Measurements from ENCODE around the gene FBXO31. TPM values are rescaled to one million over a fixed set of nuclear protein-coding genes. Genes with fewer than 3 reads are reported as not detected.

FBXO31 gene
- total and polyA plus RNA-seq, 2 donors (not counting 1 experiment from before 2014, with no cell fraction given), result 17.8 to 32.9 TPM

DNA sequence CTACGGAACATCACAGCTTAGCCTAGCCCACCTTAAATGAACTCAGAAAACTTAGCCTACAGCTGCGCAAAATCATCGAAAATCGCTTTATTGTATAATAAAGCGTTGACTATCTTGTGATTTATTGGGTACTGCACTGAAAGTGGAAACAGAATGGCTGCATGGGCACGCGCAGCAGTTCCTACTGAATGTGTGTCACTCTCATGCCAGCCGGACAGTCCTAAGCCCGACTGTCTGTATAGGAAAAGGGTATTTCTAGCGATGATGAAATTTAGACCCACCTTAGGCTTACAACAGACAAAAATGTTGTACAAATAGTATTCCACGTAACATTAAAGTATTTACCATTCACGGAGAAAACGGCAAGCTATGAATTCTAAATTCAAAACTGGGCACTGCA lies 9.3 kb downstream of the FBXO31 start:
- Mint-ChIP-seq H3K4me1 (peaks cover 15% of the 10 kb centered on the region), H3K27ac (no peak overlapping the region), H3K4me3 (no peak overlapping the region), H3K9me3 (ENCODE audit: insufficient read depth) (no peaks in the 10 kb centered on the region), H3K27me3 (no peaks in the 10 kb centered on the region)
- H2AFZ ChIP-seq (ENCODE audit: insufficient read depth, low read depth, low read length, poor library complexity, severe bottlenecking), result no peak overlapping the region
- CTCF ChIA-PET, result no interaction called here
- no peak overlapping the region for H3K9ac ChIP-seq (ENCODE audit: low read length)
- no peak for DNase-seq
- H3K27me3 ChIP-seq (replicated peaks in 1 of 4; ENCODE audit: control extremely low read depth in 1 of 4, control insufficient read depth in 3 of 4, insufficient read depth in 4 of 4, low read length in 3 of 4), result no peaks in the 10 kb centered on the region
- no peak overlapping the region for H3K4me2 ChIP-seq (replicated peaks; ENCODE audit: low read depth, low read length, poor library complexity, severe bottlenecking)
- no peak for ATAC-seq (ENCODE audit: low read depth)
- peaks cover 95% of the 10 kb centered on the region for H3K79me2 ChIP-seq (ENCODE audit: control insufficient read depth, insufficient read depth, low read length)
- no peak overlapping the region for H3K27ac ChIP-seq (ENCODE audit: low read length in 2 of 2)
- H3K4me1 ChIP-seq (ENCODE audit: control insufficient read depth in 2 of 2, insufficient read depth in 2 of 2, low read length in 2 of 2), result no peaks in the 10 kb centered on the region
- intact Hi-C loops (cut with micrococcal nuclease), result no loop called here
- H4K20me1 ChIP-seq (ENCODE audit: control insufficient read depth, insufficient read depth, low read length, poor library complexity, severe bottlenecking), result peaks cover 78% of the 10 kb centered on the region
- no peak overlapping the region for H3K4me3 ChIP-seq (ENCODE audit: control extremely low read depth in 1 of 5, extremely low read depth in 1 of 5, insufficient read depth in 1 of 5, low read depth in 2 of 5, low read length in 4 of 5)
- H3K36me3 ChIP-seq (replicated peaks in 1 of 2; ENCODE audit: control extremely low read depth in 1 of 2, control insufficient read depth in 1 of 2, extremely low read depth in 1 of 2, insufficient read depth in 2 of 2, low read length in 1 of 2), result peaks cover 0 to 4% of the 10 kb centered on the region in 2 experiments
- TF ChIP-seq, protein P1, sequence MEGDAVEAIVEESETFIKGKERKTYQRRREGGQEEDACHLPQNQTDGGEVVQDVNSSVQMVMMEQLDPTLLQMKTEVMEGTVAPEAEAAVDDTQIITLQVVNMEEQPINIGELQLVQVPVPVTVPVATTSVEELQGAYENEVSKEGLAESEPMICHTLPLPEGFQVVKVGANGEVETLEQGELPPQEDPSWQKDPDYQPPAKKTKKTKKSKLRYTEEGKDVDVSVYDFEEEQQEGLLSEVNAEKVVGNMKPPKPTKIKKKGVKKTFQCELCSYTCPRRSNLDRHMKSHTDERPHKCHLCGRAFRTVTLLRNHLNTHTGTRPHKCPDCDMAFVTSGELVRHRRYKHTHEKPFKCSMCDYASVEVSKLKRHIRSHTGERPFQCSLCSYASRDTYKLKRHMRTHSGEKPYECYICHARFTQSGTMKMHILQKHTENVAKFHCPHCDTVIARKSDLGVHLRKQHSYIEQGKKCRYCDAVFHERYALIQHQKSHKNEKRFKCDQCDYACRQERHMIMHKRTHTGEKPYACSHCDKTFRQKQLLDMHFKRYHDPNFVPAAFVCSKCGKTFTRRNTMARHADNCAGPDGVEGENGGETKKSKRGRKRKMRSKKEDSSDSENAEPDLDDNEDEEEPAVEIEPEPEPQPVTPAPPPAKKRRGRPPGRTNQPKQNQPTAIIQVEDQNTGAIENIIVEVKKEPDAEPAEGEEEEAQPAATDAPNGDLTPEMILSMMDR (IDR thresholded peaks at IDR 0.05), result no peak
- no peak for TF ChIP-seq EZH2 (IDR thresholded peaks at IDR 0.05; ENCODE audit: borderline replicate concordance, insufficient read depth, low read depth, low read length, poor library complexity, severe bottlenecking)
- 99% methylated on average over 10 of the region's 13 CpGs for WGBS (ENCODE audit: insufficient coverage)
- POLR2A ChIA-PET, result no interaction called here
- H3K9me3 ChIP-seq (ENCODE audit: control extremely low read depth in 1 of 3, control insufficient read depth in 2 of 3, insufficient read depth in 1 of 3, low read length in 2 of 3), result no peaks in the 10 kb centered on the region

DNA sequence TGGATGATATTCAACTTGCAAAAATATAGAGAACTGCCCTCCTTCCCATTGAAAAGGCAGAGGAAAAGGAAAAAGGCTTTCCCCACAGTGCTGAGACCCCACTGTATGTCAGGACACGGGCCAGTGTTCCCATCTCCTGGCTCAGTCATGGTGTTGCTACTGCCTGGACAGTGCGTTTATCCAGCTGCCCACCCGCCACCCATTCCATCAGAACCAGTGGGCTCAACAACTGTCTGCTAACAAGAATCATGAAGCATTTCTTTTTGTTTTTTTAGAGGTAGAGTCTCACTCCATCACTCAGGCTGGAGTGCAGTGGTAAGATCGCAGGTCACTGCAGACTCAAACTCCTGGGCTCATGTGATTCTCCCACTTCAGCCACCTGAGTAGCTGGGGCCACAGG lies 11.3 kb downstream of the FBXO31 start:
- CTCF ChIA-PET, result no interaction called here
- WGBS (ENCODE audit: insufficient coverage), result 96% methylated on average over 2 of the region's 4 CpGs
- Histone ChIP-seq H3K9me3 (ENCODE audit: control extremely low read depth in 1 of 3, control insufficient read depth in 2 of 3, insufficient read depth in 1 of 3, low read length in 2 of 3) (no peaks in the 10 kb centered on the region), H3K4me1 (ENCODE audit: control insufficient read depth in 2 of 2, insufficient read depth in 2 of 2, low read length in 2 of 2) (peaks cover 6 to 11% of the 10 kb centered on the region in 2 donors), H2AFZ (ENCODE audit: insufficient read depth, low read depth, low read length, poor library complexity, severe bottlenecking) (no peak overlapping the region), H4K20me1 (ENCODE audit: control insufficient read depth, insufficient read depth, low read length, poor library complexity, severe bottlenecking) (peaks cover 88% of the 10 kb centered on the region), H3K9ac (ENCODE audit: low read length) (no peak overlapping the region), H3K79me2 (ENCODE audit: control insufficient read depth, insufficient read depth, low read length) (peaks cover 97% of the 10 kb centered on the region), H3K27ac (ENCODE audit: low read length in 2 of 2) (no peak overlapping the region), H3K4me3 (ENCODE audit: control extremely low read depth in 1 of 5, extremely low read depth in 1 of 5, insufficient read depth in 1 of 5, low read depth in 2 of 5, low read length in 4 of 5) (no peak overlapping the region), H3K36me3 (replicated peaks in 1 of 2; ENCODE audit: control extremely low read depth in 1 of 2, control insufficient read depth in 1 of 2, extremely low read depth in 1 of 2, insufficient read depth in 2 of 2, low read length in 1 of 2) (peaks cover 0 to 4% of the 10 kb centered on the region in 2 experiments), H3K4me2 (replicated peaks; ENCODE audit: low read depth, low read length, poor library complexity, severe bottlenecking) (no peak overlapping the region), H3K27me3 (replicated peaks in 1 of 4; ENCODE audit: control extremely low read depth in 1 of 4, control insufficient read depth in 3 of 4, insufficient read depth in 4 of 4, low read length in 3 of 4) (no peaks in the 10 kb centered on the region)
- H3K27ac Mint-ChIP-seq, result no peak overlapping the region
- no peak for TF ChIP-seq EZH2 (IDR thresholded peaks at IDR 0.05; ENCODE audit: borderline replicate concordance, insufficient read depth, low read depth, low read length, poor library complexity, severe bottlenecking)
- TF ChIP-seq, protein P1 (IDR thresholded peaks at IDR 0.05), result no peak
- no peaks in the 10 kb centered on the region for H3K27me3 Mint-ChIP-seq
- DNase-seq, result no peak
- POLR2A ChIA-PET, result interaction anchor here (0.7 kb wide), 1 partner anchor 817 kb away, joined by 3 read pairs; no protein-coding TSS in a partner anchor
- H3K4me1 Mint-ChIP-seq, result peaks cover 30% of the 10 kb centered on the region
- ATAC-seq (ENCODE audit: low read depth), result no peak
- H3K9me3 Mint-ChIP-seq (ENCODE audit: insufficient read depth), result no peaks in the 10 kb centered on the region
- no peak overlapping the region for H3K4me3 Mint-ChIP-seq
- intact Hi-C loops (cut with micrococcal nuclease), result no loop called here
